MM.1S (cell line): ENCODE measurements around the gene CRADD.

Experiments
- EZH2phosphoT487 ChIP-seq: fragments of 300-600 bp; sonication (generic); IDR thresholded peaks from 2 replicates; pipeline ENCODE4 v1.6.1; 2018; ENCODE audit warnings: antibody characterized with exemption, low read length
- TF ChIP-seq, protein P1 (sequence below): fragments of 300-600 bp; sonication (generic); IDR thresholded peaks from 2 replicates; pipeline ENCODE4 v1.5.1; 2016; ENCODE audit warnings: antibody characterized with exemption, low read length, mixed read lengths

DNA sequence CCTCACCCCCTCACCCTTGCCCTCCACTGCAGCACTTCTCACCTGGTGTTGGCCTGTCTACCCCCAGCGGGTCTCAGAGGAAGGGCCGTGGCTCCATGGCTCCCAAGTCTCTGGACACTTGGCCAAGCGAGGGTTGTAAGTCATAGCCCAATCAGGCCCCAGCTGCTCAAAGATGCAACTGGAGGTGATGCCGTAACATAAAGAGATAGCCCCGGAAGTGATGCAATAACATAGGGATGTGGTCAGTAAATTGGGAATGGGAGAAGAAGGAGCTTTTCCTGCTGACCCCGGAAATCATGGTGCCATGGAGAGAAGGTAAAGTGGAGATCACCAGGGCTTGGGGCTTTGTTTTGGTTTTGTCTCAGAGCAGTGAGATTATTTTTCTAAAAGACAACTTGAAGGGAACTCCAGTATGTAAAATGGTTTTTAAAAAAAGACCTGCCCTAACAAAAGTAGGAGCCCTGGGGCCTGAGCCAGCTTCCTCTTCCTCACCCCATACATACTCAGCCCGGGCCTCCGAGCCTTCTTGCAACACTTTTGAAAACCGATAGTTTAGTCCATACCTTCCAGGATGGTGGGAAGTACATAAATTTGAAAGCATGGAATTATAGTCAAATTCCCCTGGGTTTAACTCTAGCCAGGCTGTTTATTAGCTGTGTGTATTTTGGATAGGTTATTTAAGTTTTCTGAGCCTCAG, 212.5 kb downstream of the CRADD start:
- TF ChIP-seq, protein P1, sequence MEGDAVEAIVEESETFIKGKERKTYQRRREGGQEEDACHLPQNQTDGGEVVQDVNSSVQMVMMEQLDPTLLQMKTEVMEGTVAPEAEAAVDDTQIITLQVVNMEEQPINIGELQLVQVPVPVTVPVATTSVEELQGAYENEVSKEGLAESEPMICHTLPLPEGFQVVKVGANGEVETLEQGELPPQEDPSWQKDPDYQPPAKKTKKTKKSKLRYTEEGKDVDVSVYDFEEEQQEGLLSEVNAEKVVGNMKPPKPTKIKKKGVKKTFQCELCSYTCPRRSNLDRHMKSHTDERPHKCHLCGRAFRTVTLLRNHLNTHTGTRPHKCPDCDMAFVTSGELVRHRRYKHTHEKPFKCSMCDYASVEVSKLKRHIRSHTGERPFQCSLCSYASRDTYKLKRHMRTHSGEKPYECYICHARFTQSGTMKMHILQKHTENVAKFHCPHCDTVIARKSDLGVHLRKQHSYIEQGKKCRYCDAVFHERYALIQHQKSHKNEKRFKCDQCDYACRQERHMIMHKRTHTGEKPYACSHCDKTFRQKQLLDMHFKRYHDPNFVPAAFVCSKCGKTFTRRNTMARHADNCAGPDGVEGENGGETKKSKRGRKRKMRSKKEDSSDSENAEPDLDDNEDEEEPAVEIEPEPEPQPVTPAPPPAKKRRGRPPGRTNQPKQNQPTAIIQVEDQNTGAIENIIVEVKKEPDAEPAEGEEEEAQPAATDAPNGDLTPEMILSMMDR: no peak
- TF ChIP-seq EZH2phosphoT487: no peak
